Mesodermal cell (in vitro differentiated cells): ENCODE results near the gene FTMT.

Source experiments
- H3K27ac ChIP-seq: 2 replicates; pipeline ENCODE4 v1.7.0; 2013; ENCODE audit warnings: mild to moderate bottlenecking, low read depth, low read length, moderate library complexity; ENCODE audit not compliant: severe bottlenecking
- H3K36me3 ChIP-seq: 2 replicates; pipeline ENCODE4 v1.7.1; 2013; ENCODE audit warnings: mild to moderate bottlenecking, low read length, moderate library complexity; ENCODE audit not compliant: control insufficient read depth, insufficient read depth
- H3K4me1 ChIP-seq: one replicate; pipeline ENCODE4 v1.7.1; 2013; ENCODE audit warnings: mild to moderate bottlenecking, low read length; ENCODE audit not compliant: insufficient read depth, control insufficient read depth, poor library complexity, severe bottlenecking
- H3K4me3 ChIP-seq: 2 replicates; pipeline ENCODE4 v1.7.0; 2013; ENCODE audit warnings: low read length, control low read depth, mild to moderate bottlenecking; ENCODE audit not compliant: insufficient read depth, poor library complexity, severe bottlenecking; ENCODE audit errors: extremely low read depth
- H3K9me3 ChIP-seq: 2 replicates; pipeline ENCODE4 v1.7.1; 2013; ENCODE audit warnings: mild to moderate bottlenecking, low read length, moderate library complexity; ENCODE audit not compliant: control insufficient read depth
- WGBS, 2 experiments: methylation state at CpG; one replicate each; pipeline ENCODE4 v1.1.5; 2013; ENCODE audit warnings: missing lambda C conversion rate in 2 of 2; ENCODE audit not compliant: insufficient coverage in 2 of 2; 5-methylcytosine and 5-hydroxymethylcytosine counted together

The FTMT gene

DNA sequence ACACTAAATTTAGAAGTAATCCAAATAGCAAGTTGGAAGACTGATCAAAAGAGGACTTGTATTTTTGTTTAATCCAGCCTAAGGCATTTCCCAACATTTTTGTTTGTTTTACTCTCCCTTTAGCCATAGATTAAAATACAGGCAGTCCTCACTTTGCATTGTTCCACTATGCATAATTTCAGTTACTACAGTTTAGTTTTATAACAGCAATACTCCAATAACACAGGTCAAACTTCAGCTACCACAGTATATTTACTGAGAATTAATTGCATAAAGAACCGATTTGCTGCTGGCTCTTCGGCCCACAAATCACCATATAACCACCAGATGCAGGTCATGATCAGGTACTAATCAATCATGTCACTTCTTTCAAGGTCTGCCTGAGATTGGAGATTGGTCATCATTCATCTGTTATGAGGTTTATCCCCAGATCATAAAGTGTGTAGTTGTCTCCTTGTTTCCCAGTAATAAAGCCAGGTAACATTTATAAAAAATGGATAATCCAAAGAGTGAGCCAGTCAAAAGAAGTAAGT lies 12.1 kb downstream of the FTMT start:
- Histone ChIP-seq H3K4me1 (no peaks in the 10 kb centered on the region), H3K36me3 (no peaks in the 10 kb centered on the region), H3K4me3 (no peak overlapping the region), H3K27ac (no peak overlapping the region), H3K9me3 (no peaks in the 10 kb centered on the region)
- no CpG with 5 or more reads among the region's 2 CpGs for WGBS, 2 experiments

GRCh38 chr5:121867403-121867802 lies 15.7 kb downstream of the FTMT start:
- Histone ChIP-seq H3K4me3 (no peak overlapping the region), H3K4me1 (no peaks in the 10 kb centered on the region), H3K36me3 (no peaks in the 10 kb centered on the region), H3K9me3 (no peaks in the 10 kb centered on the region), H3K27ac (no peak overlapping the region)
- whole genome bisulfite sequencing, 2 experiments = 80 to 92% methylated on average over 2 of the region's 3 CpGs

DNA sequence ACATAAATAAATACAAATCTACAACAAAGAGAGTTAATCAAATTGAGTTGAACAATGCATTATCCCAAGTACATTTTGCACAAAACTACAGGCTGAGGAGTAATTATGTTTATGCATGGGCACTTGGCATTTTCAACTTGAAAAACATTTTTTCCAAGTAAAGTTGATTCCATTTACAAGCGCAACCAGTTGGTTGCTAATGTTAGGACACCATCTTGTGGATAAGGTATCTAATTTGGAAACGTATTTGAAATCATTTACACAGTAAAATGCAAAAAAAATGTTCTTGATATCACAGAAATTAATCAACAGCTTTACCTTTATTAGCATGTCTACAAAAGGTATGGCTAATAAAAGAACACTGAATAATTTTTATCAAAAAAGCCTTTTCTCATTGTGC lies 18.8 kb downstream of the FTMT start:
- WGBS, 2 experiments = no CpG with 5 or more reads among the region's 2 CpGs
- Histone ChIP-seq H3K4me1 (no peaks in the 10 kb centered on the region), H3K9me3 (no peaks in the 10 kb centered on the region), H3K4me3 (no peak overlapping the region), H3K27ac (no peak overlapping the region), H3K36me3 (no peaks in the 10 kb centered on the region)

GRCh38 chr5:121872856-121873255 lies 21.2 kb downstream of the FTMT start:
- H3K27ac ChIP-seq = no peak overlapping the region
- H3K4me1 ChIP-seq = no peaks in the 10 kb centered on the region
- 80% methylated on average over 1 of the region's 2 CpGs; no CpG with 5 or more reads in 1 of the 2 experiments for WGBS, 2 experiments
- H3K36me3 ChIP-seq = no peaks in the 10 kb centered on the region
- no peak overlapping the region for H3K4me3 ChIP-seq
- H3K9me3 ChIP-seq = no peaks in the 10 kb centered on the region

DNA sequence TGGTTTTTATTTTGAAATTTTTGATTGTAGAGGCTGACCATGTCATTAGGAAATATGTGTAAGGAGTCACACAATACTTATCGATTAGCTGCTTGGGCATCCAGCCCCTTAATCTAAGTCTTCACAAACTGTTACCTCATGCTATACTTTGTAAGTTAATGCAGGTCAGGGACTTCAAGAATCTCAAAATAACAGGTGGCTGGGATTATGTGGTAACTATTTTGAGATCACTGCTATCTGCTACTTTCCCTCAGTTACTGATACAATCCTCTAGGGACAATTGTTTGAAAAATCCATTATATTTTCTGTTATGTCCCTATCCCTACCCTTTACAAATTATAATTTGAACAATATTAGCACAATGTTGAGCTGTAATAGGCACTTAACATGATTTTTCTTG lies 21.7 kb downstream of the FTMT start:
- Histone ChIP-seq H3K9me3 (no peaks in the 10 kb centered on the region), H3K4me3 (no peak overlapping the region), H3K27ac (no peak overlapping the region), H3K36me3 (no peaks in the 10 kb centered on the region), H3K4me1 (no peaks in the 10 kb centered on the region)
- WGBS, 2 experiments = no CpG with 5 or more reads among the region's 1 CpG

- Histone ChIP-seq H3K4me1 (no peaks in the 10 kb centered on the region), H3K4me3 (no peak overlapping the region), H3K9me3 (no peaks in the 10 kb centered on the region), H3K27ac (no peak overlapping the region), H3K36me3 (no peaks in the 10 kb centered on the region)
- WGBS, 2 experiments = no CpG with 5 or more reads among the region's 2 CpGs
These were observed 33.9 kb downstream of the FTMT start for GRCh38 chr5:121885630-121886029.

DNA sequence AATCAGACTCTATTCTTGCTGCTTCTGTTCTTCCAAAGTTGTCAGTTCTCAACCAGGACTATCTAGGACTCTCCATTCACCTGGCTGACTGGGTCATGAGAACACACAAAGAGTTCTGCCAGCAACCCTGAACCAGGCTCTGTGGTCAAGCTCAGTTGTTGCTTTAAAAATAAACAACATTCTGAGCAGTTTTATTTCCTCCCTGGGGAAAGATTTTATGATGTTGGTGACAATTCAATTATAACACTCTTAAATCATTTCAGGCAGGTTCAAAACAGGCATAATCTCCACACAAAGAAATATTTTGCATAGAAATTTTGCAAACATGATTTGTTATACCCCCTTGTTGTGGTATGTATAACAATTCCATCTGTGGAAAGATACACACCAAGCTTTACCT lies 36.0 kb downstream of the FTMT start:
- no peaks in the 10 kb centered on the region for H3K36me3 ChIP-seq
- H3K27ac ChIP-seq = no peak overlapping the region
- H3K4me3 ChIP-seq = no peak overlapping the region
- H3K4me1 ChIP-seq = no peaks in the 10 kb centered on the region
- H3K9me3 ChIP-seq = no peaks in the 10 kb centered on the region

- Histone ChIP-seq H3K9me3 (no peaks in the 10 kb centered on the region), H3K4me3 (no peak overlapping the region), H3K27ac (no peak overlapping the region), H3K36me3 (no peaks in the 10 kb centered on the region), H3K4me1 (no peaks in the 10 kb centered on the region)
- WGBS, 2 experiments = 89 to 91% methylated on average over 8 to 10 of the region's 11 CpGs
These were observed 38.7 kb downstream of the FTMT start for GRCh38 chr5:121890297-121890858.

- WGBS, 2 experiments = 89 to 90% methylated on average over 1 to 2 of the region's 5 CpGs
- Histone ChIP-seq H3K27ac (no peak overlapping the region), H3K36me3 (no peaks in the 10 kb centered on the region), H3K9me3 (no peaks in the 10 kb centered on the region), H3K4me1 (no peaks in the 10 kb centered on the region), H3K4me3 (no peak overlapping the region)
These were observed 45.7 kb downstream of the FTMT start for GRCh38 chr5:121897341-121897740.

- H3K4me3 ChIP-seq = no peak overlapping the region
- no peaks in the 10 kb centered on the region for H3K4me1 ChIP-seq
- H3K36me3 ChIP-seq = no peaks in the 10 kb centered on the region
- H3K27ac ChIP-seq = no peak overlapping the region
- H3K9me3 ChIP-seq = no peaks in the 10 kb centered on the region
These were observed 47.7 kb downstream of the FTMT start for GRCh38 chr5:121899346-121899745.
